Aorta (tissue), 5 donors: Measurements from ENCODE around the gene MRPS14. TPM values are rescaled to one million over a fixed set of nuclear protein-coding genes. Genes with fewer than 3 reads are reported as not detected.
A peak's percentile ranks its signal among the peaks of the same experiment; 100 is the strongest.

Source experiments
- ATAC-seq: fragments of 200-7000 bp; cut with Tn5 transposase; one replicate; pipeline ENCODE4 v1.9.1; 2022; ENCODE audit warnings: moderate library complexity; ENCODE audit not compliant: low FRiP score
- DNase-seq, 2 donors: peaks; one replicate each; pipeline ENCODE4 v3.0.0-alpha.2; 2020
- H3K27ac ChIP-seq, 2 donors: one replicate each; pipeline ENCODE4 v1.5.1; 2013; ENCODE audit warnings: low read length in 2 of 2, mild to moderate bottlenecking in 2 of 2, moderate library complexity in 2 of 2, control low read depth in 1 of 2, inconsistent platforms in 1 of 2, low read depth in 1 of 2
- H3K27me3 ChIP-seq, 2 donors: one replicate each; pipeline ENCODE4 v1.6.1; 2013; ENCODE audit warnings: control low read depth in 1 of 2, low read length in 1 of 2, mild to moderate bottlenecking in 1 of 2, moderate library complexity in 1 of 2; ENCODE audit not compliant: insufficient read depth in 2 of 2, control insufficient read depth in 1 of 2
- H3K36me3 ChIP-seq, 2 donors: one replicate each; pipeline ENCODE4 v1.6.1; 2013; ENCODE audit warnings: control low read depth in 1 of 2, low read length in 1 of 2, mild to moderate bottlenecking in 1 of 2; ENCODE audit not compliant: insufficient read depth in 2 of 2, control insufficient read depth in 1 of 2
- H3K4me1 ChIP-seq, 2 donors: one replicate each; pipeline ENCODE4 v1.6.1; 2013; ENCODE audit warnings: low read length in 2 of 2, control low read depth in 1 of 2, mild to moderate bottlenecking in 1 of 2, moderate library complexity in 1 of 2; ENCODE audit not compliant: insufficient read depth in 2 of 2, control insufficient read depth in 1 of 2
- H3K4me3 ChIP-seq, 2 donors: one replicate each; pipeline ENCODE4 v1.5.1; 2013; ENCODE audit warnings: low read length in 2 of 2, control low read depth in 1 of 2, mild to moderate bottlenecking in 1 of 2
- H3K9me3 ChIP-seq: one replicate; pipeline ENCODE4 v1.6.1; 2013; ENCODE audit warnings: mild to moderate bottlenecking, low read length; ENCODE audit not compliant: control insufficient read depth
- WGBS, 2 donors: extraction: QIAGEN DNeasy Blood & Tissue Kit; methylation state at CpG; one replicate each; pipeline ENCODE4 v1.1.7; 2013; 5-methylcytosine and 5-hydroxymethylcytosine counted together
- intact Hi-C, 2 donors: fragments of 100-400 bp; cut with DNase I; formaldehyde crosslinking; loops; one replicate each; pipeline versions ENCODE4 v1.14.2 to v1.15.0; 2022
- polyA plus RNA-seq, 2 donors: library from polyadenylated mRNA; stranded (reverse); fragments of 200-250 nt; gene quantifications; one replicate each; pipeline ENCODE4 v1.2.3, GENCODE V29; 2013
- total RNA-seq, 2 donors: library from RNA; stranded (reverse); fragmentation: NEBNext Ultra II Directional; extraction: Animal tissue kit (Norgen Biotek cat#: 25700); gene quantifications; one replicate each; pipeline ENCODE4 v1.2.1, GENCODE V29; 2021
- donor health status: healthy with polysubstance abuse.
- donor health status: Bipolar disorder and iron deficiency.
- donor health status: DM: no; HTN: no; CAD: no.
- donor health status: DM: no; HTN: no; CAD: no.
- donor health status: DM: yes; HTN: yes; CAD: no.

Gene MRPS14
- total and polyA plus RNA-seq, 4 donors = 21.5 to 28.3 (median 22.3) TPM

GRCh38 chr1:174998569-174999215 is 24.5 kb downstream of the MRPS14 start:
- peak overlapping the region; percentile 11 to 30 for H3K4me3 ChIP-seq
- WGBS, 2 donors = 8 to 11% methylated on average over 19 of the region's 19 CpGs
- no peaks in the 10 kb centered on the region for H3K9me3 ChIP-seq
- ATAC-seq (peak; percentile 1), DNase-seq (no peak)
- H3K27me3 ChIP-seq = no peaks in the 10 kb centered on the region
- peak overlapping the region; percentile 71 to 81 for H3K27ac ChIP-seq
- intact Hi-C loops = loop anchor here in 1 of 2 donors (1.0 to 10.0 kb wide), 2 partner anchors 25 to 204 kb away; partner anchors contain the start of gene MRPS14
- H3K36me3 ChIP-seq = peaks cover 2 to 4% of the 10 kb centered on the region in 2 donors
- H3K4me1 ChIP-seq = no peaks in the 10 kb centered on the region

DNA sequence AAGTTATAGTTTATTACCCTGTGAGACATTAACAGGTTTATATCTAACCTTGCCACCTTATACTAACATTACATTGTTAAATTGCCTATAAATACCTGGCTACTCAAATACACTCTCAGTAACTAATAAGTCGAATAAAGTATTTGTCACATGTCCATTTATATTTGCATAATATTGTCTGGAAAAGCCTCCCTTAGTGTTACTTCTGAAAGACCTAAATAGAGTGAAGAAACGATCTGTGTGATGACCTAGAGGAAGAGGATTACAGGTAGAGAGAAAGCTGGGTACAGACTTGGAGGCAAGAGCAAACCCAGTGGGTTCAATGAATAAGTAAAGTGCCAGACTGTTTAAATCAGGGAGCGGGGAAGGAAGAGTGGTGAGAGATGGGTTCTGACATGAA is 26.2 kb downstream of the MRPS14 start:
- ATAC-seq (no peak), DNase-seq (no peak)
- Histone ChIP-seq H3K27me3 (no peaks in the 10 kb centered on the region), H3K4me1 (no peaks in the 10 kb centered on the region), H3K4me3 (no peak overlapping the region), H3K27ac (no peak overlapping the region), H3K9me3 (no peaks in the 10 kb centered on the region), H3K36me3 (peaks cover 2 to 4% of the 10 kb centered on the region in 2 donors)
- WGBS, 2 donors = 93 to 95% methylated on average over 3 of the region's 3 CpGs
- intact Hi-C loops = loop anchor here in 1 of 2 donors (10.0 kb wide), 1 partner anchor 202 kb away; no protein-coding TSS in a partner anchor

DNA sequence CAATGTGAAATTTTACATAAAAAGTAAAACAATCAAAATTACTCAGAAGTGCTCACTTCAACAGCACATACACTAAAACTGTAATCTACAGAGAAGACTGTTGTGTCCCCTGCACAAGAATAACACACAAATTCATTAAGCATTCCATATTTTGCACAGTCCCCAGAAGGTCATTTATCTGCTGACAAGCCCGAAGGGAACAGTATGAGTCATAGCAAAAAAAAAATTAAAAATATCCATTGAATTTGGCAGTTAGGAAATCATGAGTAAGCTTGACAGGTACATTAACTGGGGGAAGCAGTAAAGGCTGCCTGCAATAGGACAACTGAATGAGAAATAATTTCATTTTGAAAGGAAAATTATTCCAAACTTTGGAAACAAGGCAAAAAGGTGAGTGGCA is 26.7 kb downstream of the MRPS14 start:
- no peaks in the 10 kb centered on the region for H3K27me3 ChIP-seq
- no peak overlapping the region for H3K4me3 ChIP-seq
- ATAC-seq (no peak), DNase-seq (no peak)
- no peaks in the 10 kb centered on the region for H3K4me1 ChIP-seq
- 0 to 3% methylated on average over 1 of the region's 1 CpG for WGBS, 2 donors
- H3K9me3 ChIP-seq = no peaks in the 10 kb centered on the region
- intact Hi-C loops = loop anchor here in 1 of 2 donors (10.0 kb wide), 1 partner anchor 202 kb away; no protein-coding TSS in a partner anchor
- H3K27ac ChIP-seq = no peak overlapping the region
- H3K36me3 ChIP-seq = peaks cover 2 to 4% of the 10 kb centered on the region in 2 donors

GRCh38 chr1:174995916-174996315 is 27.3 kb downstream of the MRPS14 start:
- WGBS, 2 donors = 94 to 95% methylated on average over 1 of the region's 1 CpG
- no peaks in the 10 kb centered on the region for H3K9me3 ChIP-seq
- H3K4me1 ChIP-seq = no peaks in the 10 kb centered on the region
- ATAC-seq = no peak
- no peak for DNase-seq
- H3K27me3 ChIP-seq = no peaks in the 10 kb centered on the region
- H3K4me3 ChIP-seq = no peak overlapping the region
- H3K36me3 ChIP-seq = peaks cover 2 to 4% of the 10 kb centered on the region in 2 donors
- no peak overlapping the region for H3K27ac ChIP-seq
- intact Hi-C loops = loop anchor here in 1 of 2 donors (10.0 kb wide), 1 partner anchor 201 kb away; no protein-coding TSS in a partner anchor

DNA sequence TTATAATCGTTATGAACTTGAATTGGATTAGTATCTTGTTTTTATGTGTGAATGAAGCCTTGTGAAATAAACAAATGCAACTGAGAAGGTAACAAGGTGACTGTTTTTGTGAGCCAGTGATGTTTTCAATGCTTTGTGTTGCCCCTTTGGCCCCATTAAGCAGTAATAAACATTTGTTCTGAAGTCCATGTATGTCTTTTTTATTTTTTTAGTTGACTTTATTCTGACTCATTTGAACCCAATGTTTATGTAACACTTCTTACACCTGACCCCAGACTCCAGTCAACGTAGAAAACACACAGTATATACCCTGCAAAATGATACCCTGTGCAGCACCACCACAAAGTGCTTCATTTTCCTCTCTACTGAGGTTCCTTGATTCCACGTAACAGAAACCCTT is 28.1 kb downstream of the MRPS14 start:
- Histone ChIP-seq H3K9me3 (no peaks in the 10 kb centered on the region), H3K27ac (no peak overlapping the region), H3K4me1 (no peaks in the 10 kb centered on the region), H3K27me3 (no peaks in the 10 kb centered on the region), H3K36me3 (peaks cover 2 to 4% of the 10 kb centered on the region in 2 donors), H3K4me3 (no peak overlapping the region)
- intact Hi-C loops = loop anchor here in 1 of 2 donors (10.0 kb wide), 1 partner anchor 200 kb away; no protein-coding TSS in a partner anchor
- DNase-seq (no peak), ATAC-seq (no peak)
- 76 to 85% methylated on average over 3 of the region's 3 CpGs for WGBS, 2 donors

DNA sequence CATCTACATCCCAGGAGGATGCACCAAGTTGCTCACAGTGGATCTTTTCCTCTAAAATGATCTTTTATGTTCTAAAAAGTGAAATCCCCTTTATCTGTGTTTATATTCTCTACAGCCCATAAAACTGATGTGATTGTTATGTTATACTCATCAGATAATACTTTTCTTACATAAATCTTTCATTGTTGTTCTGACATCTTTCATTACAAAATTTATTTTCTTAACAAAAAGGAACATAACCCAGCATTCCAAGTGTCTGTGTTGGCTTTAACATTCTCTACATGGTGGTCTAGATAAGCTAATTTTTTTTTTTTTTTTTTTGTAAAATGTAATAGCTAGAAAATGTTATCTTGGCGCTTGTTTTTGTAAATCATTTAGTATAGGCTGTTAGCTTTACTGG is 31.8 kb downstream of the MRPS14 start:
- no peak overlapping the region for H3K27ac ChIP-seq

DNA sequence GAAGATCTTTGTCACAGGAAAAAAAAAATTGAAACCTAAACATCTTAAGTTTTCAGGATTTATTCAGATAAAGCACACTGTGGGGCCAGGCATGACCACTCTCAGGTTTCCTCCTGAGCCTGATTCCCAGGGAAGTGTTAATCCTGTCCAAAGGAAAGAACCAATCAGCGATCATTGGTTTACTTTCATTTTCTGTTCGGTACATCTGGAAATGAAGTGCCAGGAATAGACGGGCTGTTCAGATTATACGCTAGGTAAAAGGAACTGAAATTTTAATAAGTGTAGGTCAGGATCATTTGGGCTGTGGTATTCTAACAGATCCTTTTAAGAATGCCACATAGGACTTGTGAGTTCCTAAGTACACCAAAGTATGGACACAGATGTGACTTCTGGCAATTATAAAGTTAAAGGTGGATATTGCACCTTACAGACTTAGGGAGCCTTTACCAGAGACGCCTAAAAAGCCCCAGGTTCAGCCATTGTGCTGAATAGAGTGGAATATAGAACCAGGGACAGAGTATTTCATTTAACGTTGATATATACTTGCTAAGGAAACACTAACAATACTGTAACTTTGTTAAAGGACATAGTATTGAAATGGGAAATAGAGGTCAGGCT is 32.7 kb downstream of the MRPS14 start:
- DNase-seq (no peak), ATAC-seq (peak; percentile 89)
- Histone ChIP-seq H3K9me3 (no peaks in the 10 kb centered on the region), H3K4me3 (peak overlapping the region in 1 of 2 donors; percentile 21), H3K27me3 (no peaks in the 10 kb centered on the region), H3K4me1 (no peaks in the 10 kb centered on the region), H3K36me3 (peaks cover 2 to 4% of the 10 kb centered on the region in 2 donors), H3K27ac (no peak overlapping the region)
- intact Hi-C loops = loop anchor here in 1 of 2 donors (10.0 kb wide), 1 partner anchor 196 kb away; no protein-coding TSS in a partner anchor
- 69% methylated on average over 6 of the region's 6 CpGs for WGBS, 2 donors

More for the DNA sequence above, 31.8 kb downstream of the MRPS14 start:
- intact Hi-C loops = loop anchor here in 1 of 2 donors (10.0 kb wide), 1 partner anchor 197 kb away; no protein-coding TSS in a partner anchor
- ATAC-seq (no peak), DNase-seq (no peak)
- Histone ChIP-seq H3K9me3 (no peaks in the 10 kb centered on the region), H3K27me3 (no peaks in the 10 kb centered on the region), H3K4me3 (no peak overlapping the region), H3K36me3 (peaks cover 2 to 4% of the 10 kb centered on the region in 2 donors), H3K4me1 (no peaks in the 10 kb centered on the region)
- WGBS, 2 donors = 72 to 90% methylated on average over 1 of the region's 1 CpG

DNA sequence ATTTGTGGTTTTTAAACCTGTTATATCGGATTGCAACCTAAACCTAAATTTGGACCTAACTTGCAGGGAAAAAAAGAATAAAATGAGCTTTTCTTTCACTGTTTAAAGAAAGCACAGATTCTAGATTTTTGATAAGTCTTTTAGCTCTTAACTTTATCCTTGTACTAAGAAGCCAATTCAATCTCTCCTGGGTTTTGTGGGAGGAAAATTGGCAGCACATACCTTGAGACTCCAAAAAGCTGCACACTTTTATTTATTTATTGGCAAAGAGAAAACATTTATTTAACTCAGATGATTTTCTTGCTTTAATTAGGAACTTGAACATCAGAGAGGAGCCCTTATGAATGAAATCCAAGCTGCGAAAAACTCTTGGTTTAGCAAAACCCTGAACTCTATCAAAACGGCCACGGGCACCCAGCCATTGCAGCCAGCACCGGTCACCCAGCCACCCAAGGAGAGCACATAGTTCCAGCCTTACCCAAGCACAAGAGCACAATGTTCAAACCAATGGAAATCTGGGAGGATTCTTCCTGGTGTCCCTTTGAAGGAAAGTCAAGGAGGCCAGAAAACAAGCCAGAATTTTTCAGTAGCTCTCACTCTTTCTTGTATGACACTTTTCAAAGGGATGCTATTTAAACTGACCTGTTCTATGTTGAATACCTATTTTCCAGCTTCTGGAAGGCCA is 33.5 kb downstream of the MRPS14 start:
- intact Hi-C loops = loop anchor here in 1 of 2 donors (10.0 kb wide), 1 partner anchor 195 kb away; no protein-coding TSS in a partner anchor
- H3K36me3 ChIP-seq = peaks cover 2 to 4% of the 10 kb centered on the region in 2 donors
- H3K27me3 ChIP-seq = no peaks in the 10 kb centered on the region
- ATAC-seq = peak; percentile 43
- WGBS, 2 donors = 72 to 75% methylated on average over 5 of the region's 5 CpGs
- no peaks in the 10 kb centered on the region for H3K9me3 ChIP-seq
- H3K4me3 ChIP-seq = no peak overlapping the region
- H3K4me1 ChIP-seq = no peaks in the 10 kb centered on the region
- no peak for DNase-seq
- peak overlapping the region in 1 of 2 donors; percentile 6 for H3K27ac ChIP-seq
